ENCODE measurements around the gene OLFML2B.

DNA sequence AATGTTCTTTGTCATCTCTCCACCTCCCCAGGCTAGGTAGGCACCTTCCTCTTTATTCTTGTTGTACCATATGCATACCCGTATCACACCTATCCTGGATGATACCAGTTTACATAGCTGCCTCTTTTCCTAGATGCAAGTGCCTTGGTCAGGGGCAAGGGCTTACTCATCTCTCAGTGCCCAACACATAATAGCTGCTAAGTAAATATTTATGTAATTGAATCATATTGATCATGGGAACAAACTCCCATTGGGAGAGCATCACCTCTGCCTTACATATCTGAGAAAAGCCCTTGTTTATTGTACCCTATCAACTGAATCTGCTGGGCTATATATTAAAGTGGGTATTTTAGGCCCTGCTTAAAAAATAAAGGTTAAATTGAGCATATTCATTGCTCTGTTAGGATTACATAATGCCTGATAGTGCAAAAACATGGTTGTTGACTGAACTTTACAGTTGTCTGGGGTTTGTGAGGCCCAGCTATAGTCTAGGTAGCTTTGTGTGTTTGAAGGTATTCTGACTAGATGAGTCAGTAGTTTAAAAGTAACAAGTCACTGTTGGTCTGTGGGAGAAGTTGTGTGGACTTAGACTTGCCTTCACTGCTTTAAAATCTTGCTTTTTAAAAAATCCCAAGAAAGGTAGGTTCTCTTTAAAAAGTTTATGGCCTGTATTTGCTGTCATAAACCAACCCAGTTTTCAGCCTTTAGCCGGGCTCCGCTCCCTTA, 82.6 kb downstream of the OLFML2B start:
- TF ChIP-seq, protein P1, sequence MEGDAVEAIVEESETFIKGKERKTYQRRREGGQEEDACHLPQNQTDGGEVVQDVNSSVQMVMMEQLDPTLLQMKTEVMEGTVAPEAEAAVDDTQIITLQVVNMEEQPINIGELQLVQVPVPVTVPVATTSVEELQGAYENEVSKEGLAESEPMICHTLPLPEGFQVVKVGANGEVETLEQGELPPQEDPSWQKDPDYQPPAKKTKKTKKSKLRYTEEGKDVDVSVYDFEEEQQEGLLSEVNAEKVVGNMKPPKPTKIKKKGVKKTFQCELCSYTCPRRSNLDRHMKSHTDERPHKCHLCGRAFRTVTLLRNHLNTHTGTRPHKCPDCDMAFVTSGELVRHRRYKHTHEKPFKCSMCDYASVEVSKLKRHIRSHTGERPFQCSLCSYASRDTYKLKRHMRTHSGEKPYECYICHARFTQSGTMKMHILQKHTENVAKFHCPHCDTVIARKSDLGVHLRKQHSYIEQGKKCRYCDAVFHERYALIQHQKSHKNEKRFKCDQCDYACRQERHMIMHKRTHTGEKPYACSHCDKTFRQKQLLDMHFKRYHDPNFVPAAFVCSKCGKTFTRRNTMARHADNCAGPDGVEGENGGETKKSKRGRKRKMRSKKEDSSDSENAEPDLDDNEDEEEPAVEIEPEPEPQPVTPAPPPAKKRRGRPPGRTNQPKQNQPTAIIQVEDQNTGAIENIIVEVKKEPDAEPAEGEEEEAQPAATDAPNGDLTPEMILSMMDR (IDR thresholded peaks at IDR 0.05), result no peak
- TF ChIP-seq FOXM1 (IDR thresholded peaks at IDR 0.05; ENCODE audit: low read depth) (no peak), JUND (IDR thresholded peaks at IDR 0.05) (no peak), MXI1 (IDR thresholded peaks at IDR 0.05; ENCODE audit: low read depth, low read length) (no peak), EP300 (IDR thresholded peaks at IDR 0.05; ENCODE audit: borderline replicate concordance in 1 of 2, low read depth in 1 of 2, low read length in 1 of 2) (no peak), ELF1 (IDR thresholded peaks at IDR 0.05) (no peak), RXRA (IDR thresholded peaks at IDR 0.05; ENCODE audit: borderline replicate concordance, low read depth) (no peak)
- TF ChIP-seq, protein P2, sequence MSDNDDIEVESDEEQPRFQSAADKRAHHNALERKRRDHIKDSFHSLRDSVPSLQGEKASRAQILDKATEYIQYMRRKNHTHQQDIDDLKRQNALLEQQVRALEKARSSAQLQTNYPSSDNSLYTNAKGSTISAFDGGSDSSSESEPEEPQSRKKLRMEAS (IDR thresholded peaks at IDR 0.05; ENCODE audit: low read depth), result no peak
- TF ChIP-seq, protein P3, sequence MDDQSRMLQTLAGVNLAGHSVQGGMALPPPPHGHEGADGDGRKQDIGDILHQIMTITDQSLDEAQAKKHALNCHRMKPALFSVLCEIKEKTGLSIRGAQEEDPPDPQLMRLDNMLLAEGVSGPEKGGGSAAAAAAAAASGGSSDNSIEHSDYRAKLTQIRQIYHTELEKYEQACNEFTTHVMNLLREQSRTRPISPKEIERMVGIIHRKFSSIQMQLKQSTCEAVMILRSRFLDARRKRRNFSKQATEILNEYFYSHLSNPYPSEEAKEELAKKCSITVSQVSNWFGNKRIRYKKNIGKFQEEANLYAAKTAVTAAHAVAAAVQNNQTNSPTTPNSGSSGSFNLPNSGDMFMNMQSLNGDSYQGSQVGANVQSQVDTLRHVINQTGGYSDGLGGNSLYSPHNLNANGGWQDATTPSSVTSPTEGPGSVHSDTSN (IDR thresholded peaks at IDR 0.05), result no peak

All from SK-N-SH (cell line).